Astrocyte (in vitro differentiated cells and primary cell): ENCODE measurements around the gene CDH13. TPM values are rescaled to one million over a fixed set of nuclear protein-coding genes. Genes with fewer than 3 reads are reported as not detected.

Experiments used
- DNase-seq: peaks from one replicate; pipeline ENCODE4 v3.0.0-alpha.2; 2010; ENCODE audit warnings: low read depth
- FAIRE-seq: peaks from 2 replicates; lab custom pipeline; 2011; peaks lifted over from hg19 to GRCh38; lab: Jason Lieb, UNC
- H2AFZ ChIP-seq: 2 replicates; pipeline ENCODE4 v1.6.0; 2012; ENCODE audit warnings: low read depth, low read length, inconsistent platforms
- H3K27ac ChIP-seq: 2 replicates; pipeline ENCODE4 v1.5.1; 2011; ENCODE audit warnings: low read depth, low read length, inconsistent platforms
- H3K27me3 ChIP-seq: 2 replicates; pipeline ENCODE4 v1.6.0; 2011; ENCODE audit warnings: low read length, inconsistent platforms; ENCODE audit not compliant: insufficient read depth
- H3K36me3 ChIP-seq: 2 replicates; pipeline ENCODE4 v1.5.1; 2011; ENCODE audit warnings: low read length, inconsistent platforms; ENCODE audit not compliant: insufficient read depth
- H3K4me1 ChIP-seq: 2 replicates; pipeline ENCODE4 v1.5.1; 2011; ENCODE audit warnings: low read length, inconsistent platforms; ENCODE audit not compliant: insufficient read depth
- H3K4me2 ChIP-seq: 2 replicates; pipeline ENCODE4 v1.6.0; 2012; ENCODE audit warnings: low read length, inconsistent platforms
- H3K4me3 ChIP-seq: 2 replicates; pipeline ENCODE4 v1.5.1; 2011; ENCODE audit warnings: low read depth, mild to moderate bottlenecking, low read length, inconsistent platforms; ENCODE audit not compliant: insufficient read depth
- H3K79me2 ChIP-seq: 2 replicates; pipeline ENCODE4 v1.6.0; 2012; ENCODE audit warnings: mild to moderate bottlenecking, low read length, inconsistent platforms; ENCODE audit not compliant: insufficient read depth
- H3K9ac ChIP-seq: 2 replicates; pipeline ENCODE4 v1.6.0; 2012; ENCODE audit warnings: mild to moderate bottlenecking, low read length, inconsistent platforms
- H3K9me3 ChIP-seq: 2 replicates; pipeline ENCODE4 v1.5.1; 2012; ENCODE audit warnings: low read depth, mild to moderate bottlenecking, low read length, inconsistent platforms; ENCODE audit not compliant: insufficient read depth
- H4K20me1 ChIP-seq: 2 replicates; pipeline ENCODE4 v1.6.0; 2012; ENCODE audit warnings: low read length, inconsistent platforms; ENCODE audit not compliant: insufficient read depth
- H3K27ac Mint-ChIP-seq: one replicate; pipeline ENCODE4 v1.8.0; 2021; ENCODE audit warnings: mild to moderate bottlenecking, mixed read lengths; ENCODE audit not compliant: unreplicated experiment
- H3K27me3 Mint-ChIP-seq: one replicate; pipeline ENCODE4 v1.8.0; 2021; ENCODE audit warnings: low read depth, mixed read lengths; ENCODE audit not compliant: unreplicated experiment
- H3K36me3 Mint-ChIP-seq: one replicate; pipeline ENCODE4 v1.8.0; 2021; ENCODE audit warnings: low read depth, mixed read lengths; ENCODE audit not compliant: unreplicated experiment
- H3K4me1 Mint-ChIP-seq: one replicate; pipeline ENCODE4 v1.8.0; 2021; ENCODE audit warnings: low read depth, mixed read lengths; ENCODE audit not compliant: unreplicated experiment
- H3K4me3 Mint-ChIP-seq: one replicate; pipeline ENCODE4 v1.8.0; 2021; ENCODE audit warnings: mild to moderate bottlenecking, moderate library complexity, mixed read lengths; ENCODE audit not compliant: unreplicated experiment
- H3K9me3 Mint-ChIP-seq: one replicate; pipeline ENCODE4 v1.8.0; 2021; ENCODE audit warnings: mild to moderate bottlenecking, mixed read lengths; ENCODE audit not compliant: unreplicated experiment
- CTCF ChIP-seq: IDR thresholded peaks from 2 replicates; pipeline ENCODE4 v1.5.1; 2011; ENCODE audit warnings: low read depth, mild to moderate bottlenecking, inconsistent platforms, low read length, moderate library complexity; ENCODE audit not compliant: insufficient read depth
- EZH2 ChIP-seq: IDR thresholded peaks from 2 replicates; pipeline ENCODE4 v1.6.1; 2012; ENCODE audit warnings: mild to moderate bottlenecking, low read length, inconsistent platforms; ENCODE audit not compliant: insufficient read depth
- total RNA-seq: library from RNA; stranded (reverse); gene quantifications from 2 replicates; pipeline ENCODE4 v1.2.1, GENCODE V29; 2021

The CDH13 gene
- total RNA-seq, 1 donor from 2014 or later: 41.7 TPM

DNA sequence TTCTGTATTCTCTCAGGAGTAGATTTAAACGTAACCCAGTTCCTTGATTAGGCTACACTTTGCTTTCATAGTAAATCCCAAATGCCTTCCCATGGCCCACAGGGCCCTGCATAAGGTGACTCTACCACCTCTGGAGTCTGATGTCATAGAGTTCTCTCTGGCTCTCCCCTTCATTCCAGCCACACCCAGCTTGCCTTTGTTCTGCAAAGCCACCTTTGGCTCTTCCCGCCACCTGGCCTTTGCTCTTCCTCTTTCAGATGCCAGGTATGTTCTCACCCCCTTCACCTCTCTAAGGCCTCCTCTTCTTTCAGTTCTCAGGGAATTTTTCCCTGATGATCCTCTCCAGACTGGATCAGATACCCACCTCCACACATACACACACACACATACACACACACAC, 1039.7 kb downstream of the CDH13 start:
- H3K27me3 ChIP-seq: no peaks in the 10 kb centered on the region
- Mint-ChIP-seq H3K4me3 (no peak overlapping the region), H3K9me3 (peaks cover 17% of the 10 kb centered on the region), H3K27me3 (peaks cover 16% of the 10 kb centered on the region), H3K4me1 (no peaks in the 10 kb centered on the region), H3K27ac (no peak overlapping the region), H3K36me3 (no peaks in the 10 kb centered on the region)
- H4K20me1 ChIP-seq: no peaks in the 10 kb centered on the region
- no peak overlapping the region for H2AFZ ChIP-seq
- DNase-seq (no peak), FAIRE-seq (no peak)
- H3K4me1 ChIP-seq: no peaks in the 10 kb centered on the region
- TF ChIP-seq EZH2: no peak
- TF ChIP-seq CTCF: no peak
- no peak overlapping the region for H3K27ac ChIP-seq
- H3K9ac ChIP-seq: no peak overlapping the region
- no peak overlapping the region for H3K4me3 ChIP-seq
- H3K4me2 ChIP-seq: no peak overlapping the region
- H3K79me2 ChIP-seq: no peaks in the 10 kb centered on the region
- peaks cover 4% of the 10 kb centered on the region for H3K36me3 ChIP-seq
- peaks cover 8% of the 10 kb centered on the region for H3K9me3 ChIP-seq

- Histone ChIP-seq H3K9ac (no peak overlapping the region), H3K4me1 (no peaks in the 10 kb centered on the region), H4K20me1 (no peaks in the 10 kb centered on the region), H3K36me3 (peaks cover 4% of the 10 kb centered on the region), H3K79me2 (no peaks in the 10 kb centered on the region), H3K27ac (no peak overlapping the region), H2AFZ (no peak overlapping the region), H3K4me3 (no peak overlapping the region), H3K27me3 (no peaks in the 10 kb centered on the region), H3K4me2 (no peak overlapping the region), H3K9me3 (peaks cover 6% of the 10 kb centered on the region)
- FAIRE-seq (no peak), DNase-seq (no peak)
- TF ChIP-seq EZH2 (no peak), CTCF (no peak)
- H3K36me3 Mint-ChIP-seq: no peaks in the 10 kb centered on the region
- H3K27me3 Mint-ChIP-seq: peaks cover 12% of the 10 kb centered on the region
- no peak overlapping the region for H3K27ac Mint-ChIP-seq
- peaks cover 16% of the 10 kb centered on the region for H3K9me3 Mint-ChIP-seq
- H3K4me1 Mint-ChIP-seq: no peaks in the 10 kb centered on the region
- H3K4me3 Mint-ChIP-seq: no peak overlapping the region
Observed at GRCh38 chr16:83669456-83669855, 1042.7 kb downstream of the CDH13 start.

DNA sequence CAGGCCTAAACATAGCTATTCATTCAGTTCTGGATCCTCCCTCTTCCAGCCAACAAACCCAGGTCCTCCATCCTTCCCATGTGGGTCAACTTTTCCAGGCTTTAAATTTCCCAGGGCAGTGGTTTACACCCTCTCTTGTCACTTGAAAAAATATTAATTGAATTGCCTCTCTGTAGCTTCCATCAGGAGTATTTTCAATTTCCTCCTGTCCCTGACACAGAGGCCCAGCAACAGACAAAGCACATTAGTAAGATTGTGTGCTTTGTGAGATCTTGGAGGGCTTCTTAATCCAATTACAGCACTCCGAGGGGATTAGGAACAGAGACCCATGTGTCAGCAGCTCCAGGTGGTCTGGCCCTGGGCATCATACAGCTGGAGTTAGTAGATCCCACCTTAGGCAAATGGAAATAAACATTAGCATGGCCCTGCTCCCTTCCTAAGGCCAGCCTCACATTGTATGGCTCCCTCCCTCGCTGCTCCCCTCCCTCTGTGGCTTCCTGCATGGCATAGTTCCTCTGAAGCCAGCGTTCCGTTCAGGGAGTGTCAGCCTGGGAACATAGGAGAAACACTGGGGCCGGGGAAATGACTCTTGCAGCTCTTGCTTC, 1048.3 kb downstream of the CDH13 start:
- H3K36me3 Mint-ChIP-seq: no peaks in the 10 kb centered on the region
- peaks cover 6% of the 10 kb centered on the region for H3K9me3 ChIP-seq
- H3K4me2 ChIP-seq: no peak overlapping the region
- H2AFZ ChIP-seq: no peak overlapping the region
- TF ChIP-seq EZH2 (no peak), CTCF (no peak)
- H3K4me1 Mint-ChIP-seq: no peaks in the 10 kb centered on the region
- H3K27ac ChIP-seq: no peak overlapping the region
- no peaks in the 10 kb centered on the region for H3K79me2 ChIP-seq
- H3K36me3 ChIP-seq: peaks cover 4% of the 10 kb centered on the region
- FAIRE-seq (no peak), DNase-seq (no peak)
- peaks cover 15% of the 10 kb centered on the region for H3K27me3 Mint-ChIP-seq
- H3K9me3 Mint-ChIP-seq: peaks cover 11% of the 10 kb centered on the region
- H3K4me1 ChIP-seq: no peaks in the 10 kb centered on the region
- H3K27me3 ChIP-seq: no peaks in the 10 kb centered on the region
- no peak overlapping the region for H3K9ac ChIP-seq
- H3K27ac Mint-ChIP-seq: no peak overlapping the region
- no peak overlapping the region for H3K4me3 ChIP-seq
- no peaks in the 10 kb centered on the region for H4K20me1 ChIP-seq
- H3K4me3 Mint-ChIP-seq: no peak overlapping the region
